ENCODE results near the gene LILRB5.
"Not testable (repeated sequence)": the region's sequence is repeated elsewhere in the genome, so short reads cannot be mapped to it uniquely, and the experiment has no call there.

Gene LILRB5

DNA sequence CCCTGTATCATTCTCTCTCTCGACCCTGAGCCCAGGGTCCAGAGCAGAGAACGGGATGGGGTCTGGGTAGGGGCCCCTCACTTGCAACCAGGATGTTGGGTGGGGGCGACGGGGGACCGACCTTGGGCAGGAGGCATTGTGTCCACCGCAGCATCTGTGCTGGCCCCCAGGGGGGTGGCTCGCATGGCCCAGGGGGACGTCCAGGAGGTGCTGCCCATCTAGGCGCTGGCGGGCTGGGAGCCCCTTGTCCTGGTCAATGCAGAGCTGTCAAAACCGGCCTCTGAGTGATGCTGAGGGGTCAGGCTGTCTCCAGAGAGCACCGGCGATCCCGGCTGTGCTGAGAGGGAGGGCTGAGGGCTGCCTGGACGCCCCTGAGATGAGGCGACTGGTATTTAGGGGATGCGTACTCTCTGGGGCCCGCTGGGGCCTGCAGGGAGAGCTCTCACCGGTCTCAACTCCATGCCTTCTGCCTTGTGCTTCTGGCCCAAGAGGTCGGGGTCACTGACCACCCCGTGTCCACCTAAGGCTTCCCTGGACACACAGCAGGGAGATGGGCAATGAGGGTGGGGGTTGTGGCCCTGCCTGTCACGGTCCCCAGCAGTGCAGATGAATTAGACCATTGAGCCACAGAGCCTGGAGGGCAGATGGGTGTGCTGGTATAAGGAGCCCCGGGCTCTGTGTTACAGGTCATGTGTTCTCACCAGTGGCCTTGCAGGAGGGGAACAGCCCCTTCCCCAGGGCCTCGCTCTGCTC lies 47.8 kb downstream of the LILRB5 start:
- H3K4me3 ChIP-seq (ENCODE audit: control insufficient read depth, low read depth, low read length): no peak overlapping the region
- no peak for TF ChIP-seq CTCF (IDR thresholded peaks at IDR 0.05; ENCODE audit: control insufficient read depth, insufficient read depth, low read depth, low read length, missing control alignments)
- no peak for DNase-seq (ENCODE audit: low read depth)

DNA sequence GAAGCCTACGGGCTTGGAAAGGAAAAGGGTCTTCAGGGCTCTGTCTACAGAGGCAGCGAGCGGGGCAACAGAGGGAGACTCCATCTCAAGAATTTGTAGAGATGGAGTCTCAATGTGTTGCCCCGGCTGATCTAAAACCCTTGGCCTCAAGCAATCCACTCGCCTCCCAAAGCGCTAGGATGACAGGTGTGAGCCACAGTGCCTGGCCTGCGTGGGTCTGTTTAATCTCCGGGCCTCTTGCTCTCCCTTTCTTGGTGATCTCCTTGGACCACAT lies 48.4 kb downstream of the LILRB5 start:
- no peak overlapping the region for H3K4me3 ChIP-seq (ENCODE audit: control insufficient read depth, low read depth, low read length)
- TF ChIP-seq CTCF (IDR thresholded peaks at IDR 0.05; ENCODE audit: control insufficient read depth, insufficient read depth, low read depth, low read length, missing control alignments): no peak
- DNase-seq (ENCODE audit: low read depth): no peak

GRCh38 chr19:54207983-54208783 lies 48.9 kb downstream of the LILRB5 start:
- DNase-seq (ENCODE audit: low read depth): no peak
- TF ChIP-seq CTCF (IDR thresholded peaks at IDR 0.05; ENCODE audit: control insufficient read depth, insufficient read depth, low read depth, low read length, missing control alignments): no peak
- no peak overlapping the region for H3K4me3 ChIP-seq (ENCODE audit: control insufficient read depth, low read depth, low read length)

DNA sequence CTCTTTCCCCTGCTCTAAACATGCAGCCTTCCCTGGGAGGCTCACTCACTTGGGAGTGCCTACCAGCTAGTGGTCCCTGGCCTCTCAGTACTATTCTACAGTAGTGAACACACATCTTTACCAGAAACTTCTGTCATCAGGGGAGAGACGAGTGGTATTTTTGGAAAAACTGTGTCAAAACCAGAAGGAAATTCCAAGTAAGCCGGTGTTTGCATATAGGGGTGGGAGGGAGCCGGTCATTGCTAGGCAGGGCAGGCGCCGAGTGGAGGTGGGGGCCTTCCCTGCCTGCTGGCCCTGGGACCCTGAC lies 49.4 kb downstream of the LILRB5 start:
- no peak overlapping the region for H3K4me3 ChIP-seq (ENCODE audit: control insufficient read depth, low read depth, low read length)
- TF ChIP-seq CTCF (IDR thresholded peaks at IDR 0.05; ENCODE audit: control insufficient read depth, insufficient read depth, low read depth, low read length, missing control alignments): no peak
- DNase-seq (ENCODE audit: low read depth): no peak

DNA sequence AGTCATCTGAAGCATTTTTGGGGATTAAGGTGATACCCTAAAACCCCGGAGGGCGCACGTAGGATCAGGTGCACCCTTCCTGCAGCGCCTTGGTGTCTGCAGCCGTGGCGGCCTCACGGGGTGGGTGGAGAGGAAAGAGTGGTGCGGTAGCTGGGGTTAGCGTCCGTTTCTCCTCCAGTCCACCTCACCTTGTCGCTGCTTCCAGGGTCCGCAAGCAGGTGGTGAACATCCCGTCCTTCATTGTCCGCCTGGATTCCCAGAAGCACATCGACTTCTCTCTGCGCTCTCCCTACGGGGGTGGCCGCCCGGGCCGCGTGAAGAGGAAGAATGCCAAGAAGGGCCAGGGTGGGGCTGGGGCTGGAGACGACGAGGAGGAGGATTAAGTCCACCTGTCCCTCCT lies 49.9 kb downstream of the LILRB5 start:
- DNase-seq (ENCODE audit: low read depth); H3K4me3 ChIP-seq (ENCODE audit: control insufficient read depth, low read depth, low read length): not testable (repeated sequence)

- no peak for DNase-seq (ENCODE audit: low read depth)
- H3K4me3 ChIP-seq (ENCODE audit: control insufficient read depth, low read depth, low read length): no peak overlapping the region
- TF ChIP-seq CTCF (IDR thresholded peaks at IDR 0.05; ENCODE audit: control insufficient read depth, insufficient read depth, low read depth, low read length, missing control alignments): no peak
These were observed 50.3 kb downstream of the LILRB5 start for GRCh38 chr19:54206831-54207177.

DNA sequence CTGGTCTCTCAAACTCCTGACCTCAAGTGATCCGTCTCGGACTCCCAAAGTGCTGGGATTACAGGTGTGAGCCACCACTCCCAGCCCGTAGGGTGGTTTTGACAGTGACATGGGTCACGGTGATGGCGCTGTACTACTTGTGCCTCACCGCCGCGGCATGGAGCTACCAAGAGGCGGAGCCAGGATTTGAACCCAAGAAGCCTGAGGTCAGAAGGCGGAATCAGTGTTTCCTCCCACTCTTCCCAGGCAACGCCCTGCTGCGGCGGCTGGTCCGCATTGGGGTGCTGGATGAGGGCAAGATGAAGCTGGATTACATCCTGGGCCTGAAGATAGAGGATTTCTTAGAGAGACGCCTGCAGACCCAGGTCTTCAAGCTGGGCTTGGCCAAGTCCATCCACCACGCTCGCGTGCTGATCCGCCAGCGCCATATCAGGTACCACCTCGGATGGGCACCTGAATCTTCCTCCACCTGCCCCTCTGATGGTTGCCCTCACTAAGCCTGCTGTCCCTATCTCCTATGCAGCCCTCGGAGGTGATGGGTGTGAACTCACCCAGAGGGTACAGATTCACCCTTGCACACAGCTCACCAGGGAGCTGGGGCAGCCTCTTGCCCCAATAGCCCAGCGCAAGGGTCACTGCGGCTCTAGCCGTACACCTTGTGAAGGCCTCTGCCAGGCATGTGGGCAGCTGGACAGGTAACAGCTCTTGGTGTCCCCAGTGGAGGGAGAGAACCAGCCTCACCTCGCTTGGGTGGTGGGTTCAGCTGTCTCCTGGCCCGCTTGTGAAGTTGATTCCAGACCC lies 50.8 kb downstream of the LILRB5 start:
- no peak for TF ChIP-seq CTCF (IDR thresholded peaks at IDR 0.05; ENCODE audit: control insufficient read depth, insufficient read depth, low read depth, low read length, missing control alignments)
- DNase-seq (ENCODE audit: low read depth): no peak
- no peak overlapping the region for H3K4me3 ChIP-seq (ENCODE audit: control insufficient read depth, low read depth, low read length)

Measured in AG09309 (cell line).